HG03175 (cell line): ENCODE results near the gene MARCHF7.
A peak's percentile ranks its signal among the peaks of the same experiment; 100 is the strongest.
"Not testable (repeated sequence)": the region's sequence is repeated elsewhere in the genome, so short reads cannot be mapped to it uniquely, and the experiment has no call there.

Experiments used
- ATAC-seq: cut with Tn5 transposase; IDR thresholded peaks from one replicate; pipeline ENCODE4 v1.9.1; 2021; ENCODE audit warnings: mild to moderate bottlenecking, moderate library complexity; ENCODE audit not compliant: unreplicated experiment

Gene MARCHF7

GRCh38 chr2:159712143-159712928, at the start of gene MARCHF7:
Gene MARCHF7 (plus strand): TSS chr2:159712506. CDS start chr2:159729023, 16,517 bp downstream.
- peak; percentile 95 for ATAC-seq

- not testable (repeated sequence) for ATAC-seq
Measured at GRCh38 chr2:159667423-159667822, 44.9 kb upstream of the MARCHF7 start.

- ATAC-seq = no peak
Measured at GRCh38 chr2:159671047-159671446, 41.3 kb upstream of the MARCHF7 start.

- no peak for ATAC-seq
Measured at GRCh38 chr2:159677654-159678053, 34.7 kb upstream of the MARCHF7 start.

GRCh38 chr2:159680692-159681091, 31.6 kb upstream of the MARCHF7 start:
- no peak for ATAC-seq

GRCh38 chr2:159683817-159684216, 28.5 kb upstream of the MARCHF7 start:
- ATAC-seq = no peak

- ATAC-seq = no peak
Measured at GRCh38 chr2:159684796-159685195, 27.5 kb upstream of the MARCHF7 start.

GRCh38 chr2:159694500-159695040, 17.7 kb upstream of the MARCHF7 start:
- ATAC-seq = no peak

GRCh38 chr2:159695795-159696448, 16.4 kb upstream of the MARCHF7 start:
- ATAC-seq = no peak

GRCh38 chr2:159703491-159703890, 8.8 kb upstream of the MARCHF7 start:
- ATAC-seq = no peak

GRCh38 chr2:159706385-159706980, 5.8 kb upstream of the MARCHF7 start:
- no peak for ATAC-seq

GRCh38 chr2:159708066-159708760, 4.1 kb upstream of the MARCHF7 start:
- ATAC-seq = no peak

- ATAC-seq = no peak
Measured at GRCh38 chr2:159710601-159711180, 1.6 kb upstream of the MARCHF7 start.

- no peak for ATAC-seq
Measured at GRCh38 chr2:159711562-159712142, 654 bp upstream of the MARCHF7 start.

- peak; percentile 10 for ATAC-seq
Measured at GRCh38 chr2:159712929-159713420, 669 bp downstream of the MARCHF7 start.

GRCh38 chr2:159713631-159714246, 1.4 kb downstream of the MARCHF7 start:
- ATAC-seq = no peak

GRCh38 chr2:159714247-159714930, 2.1 kb downstream of the MARCHF7 start:
- no peak for ATAC-seq

- no peak for ATAC-seq
Measured at GRCh38 chr2:159715451-159715850, 3.1 kb downstream of the MARCHF7 start.

GRCh38 chr2:159716409-159716808, 4.1 kb downstream of the MARCHF7 start:
- ATAC-seq = not testable (repeated sequence)
